Measurements from ENCODE around the gene LRRC73. TPM values are rescaled to one million over a fixed set of nuclear protein-coding genes. Genes with fewer than 3 reads are reported as not detected.

Gene LRRC73
- total and polyA plus RNA-seq, 2 of the 8 experiments (the other 6 are each of a cell fraction or from before 2014, with no cell fraction given), result 0.24 to 0.26 TPM

DNA sequence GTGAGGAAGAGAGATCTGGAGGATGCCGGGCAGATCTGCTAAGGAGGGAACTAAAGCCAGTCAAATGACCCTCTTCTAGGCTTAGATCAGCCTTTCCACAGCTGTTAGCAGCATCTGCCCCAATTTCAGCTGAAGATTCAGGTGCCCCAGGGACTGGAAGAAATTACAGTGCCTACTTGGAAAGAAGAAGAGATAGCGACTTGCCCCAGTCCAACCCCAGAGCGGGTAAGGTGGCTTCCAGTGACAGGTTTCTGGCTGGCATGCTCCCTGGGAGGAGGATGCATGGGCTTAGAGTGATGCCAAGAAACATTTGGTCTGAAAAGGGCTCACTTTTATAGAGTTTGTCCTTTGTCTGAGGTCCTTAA lies 32.2 kb downstream of the LRRC73 start (continued):
- TF ChIP-seq, protein P1, sequence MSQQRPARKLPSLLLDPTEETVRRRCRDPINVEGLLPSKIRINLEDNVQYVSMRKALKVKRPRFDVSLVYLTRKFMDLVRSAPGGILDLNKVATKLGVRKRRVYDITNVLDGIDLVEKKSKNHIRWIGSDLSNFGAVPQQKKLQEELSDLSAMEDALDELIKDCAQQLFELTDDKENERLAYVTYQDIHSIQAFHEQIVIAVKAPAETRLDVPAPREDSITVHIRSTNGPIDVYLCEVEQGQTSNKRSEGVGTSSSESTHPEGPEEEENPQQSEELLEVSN (IDR thresholded peaks at IDR 0.05), result no peak
- TF ChIP-seq SIX5 (IDR thresholded peaks at IDR 0.05; ENCODE audit: low read depth, low read length), result no peak
